T47D (cell line): Measurements from ENCODE around the gene PLSCR3.
A peak's percentile ranks its signal among the peaks of the same experiment; 100 is the strongest.

Experiments used
- DNase-seq, 2 experiments: peaks; one replicate each; pipeline versions ENCODE4 v3.0.0 to v3.0.0-alpha.2; 2011 to 2012; ENCODE audit warnings: low read depth in 1 of 2, low spot score in 1 of 2
- JUND ChIP-seq: IDR thresholded peaks from 2 replicates; pipeline ENCODE4 v1.6.1; 2012; ENCODE audit warnings: low read depth
- in situ Hi-C: cut with HindIII; loops from 2 replicates; pipeline ENCODE4 v1.10.0; 2016; ENCODE audit warnings: low sequenced_read_pairs, low pct_unique_long_range_greater_than_20kb

Gene PLSCR3

GRCh38 chr17:7394452-7395191, at the start of gene PLSCR3:
Gene PLSCR3 (minus strand): TSS chr17:7394525. CDS start chr17:7394110, 415 bp downstream.
- in situ Hi-C loops: no loop called here
- TF ChIP-seq JUND: no peak
- peak; percentile 84 to 89 for DNase-seq

GRCh38 chr17:7443499-7444485, 49.5 kb upstream of the PLSCR3 start:
- DNase-seq: no peak
- no peak for TF ChIP-seq JUND
- in situ Hi-C loops: no loop called here

- TF ChIP-seq JUND: no peak
- in situ Hi-C loops: no loop called here
- no peak for DNase-seq
Observed at GRCh38 chr17:7442142-7442541, 47.8 kb upstream of the PLSCR3 start.

GRCh38 chr17:7441266-7441665, 46.9 kb upstream of the PLSCR3 start:
- in situ Hi-C loops: no loop called here
- DNase-seq: no peak
- TF ChIP-seq JUND: no peak

GRCh38 chr17:7440834-7441195, 46.5 kb upstream of the PLSCR3 start:
- no peak for TF ChIP-seq JUND
- in situ Hi-C loops: no loop called here
- no peak for DNase-seq

GRCh38 chr17:7440113-7440833, 45.9 kb upstream of the PLSCR3 start:
- DNase-seq: peak; percentile 32 to 58
- no peak for TF ChIP-seq JUND
- in situ Hi-C loops: no loop called here

- DNase-seq: no peak
- in situ Hi-C loops: no loop called here
Observed at GRCh38 chr17:7439462-7440112, 45.3 kb upstream of the PLSCR3 start, which contains the start of gene FGF11. Gene FGF11 (plus strand): TSS chr17:7439512. CDS start chr17:7439621, 109 bp downstream.

GRCh38 chr17:7438656-7439460, 44.5 kb upstream of the PLSCR3 start:
- in situ Hi-C loops: no loop called here
- no peak for DNase-seq
- no peak for TF ChIP-seq JUND

More at GRCh38 chr17:7439462-7440112, 45.3 kb upstream of the PLSCR3 start, which contains the start of gene FGF11:
- no peak for TF ChIP-seq JUND

GRCh38 chr17:7437950-7438614, 43.8 kb upstream of the PLSCR3 start:
- TF ChIP-seq JUND: no peak
- no peak for DNase-seq
- in situ Hi-C loops: no loop called here

GRCh38 chr17:7437369-7437863, 43.1 kb upstream of the PLSCR3 start:
- in situ Hi-C loops: no loop called here
- TF ChIP-seq JUND: no peak
- no peak for DNase-seq
